AG08395 (cell line): ENCODE measurements around the gene ERCC5.

ENCODE experiments used
- DNase-seq: peaks from one replicate; pipeline ENCODE4 v3.0.0; 2012; ENCODE audit warnings: mixed read lengths, low spot score

The ERCC5 gene

GRCh38 chr13:102892503-102892902 is 46.7 kb downstream of the ERCC5 start:
- no peak for DNase-seq

- no peak for DNase-seq
These were observed 51.7 kb downstream of the ERCC5 start for GRCh38 chr13:102897371-102898138.

- DNase-seq: no peak
These were observed 54.4 kb downstream of the ERCC5 start for GRCh38 chr13:102900193-102900608.

- DNase-seq: no peak
These were observed 55.2 kb downstream of the ERCC5 start for GRCh38 chr13:102901056-102901455.

GRCh38 chr13:102901615-102902305 is 55.9 kb downstream of the ERCC5 start:
- no peak for DNase-seq

- no peak for DNase-seq
These were observed 57.0 kb downstream of the ERCC5 start for GRCh38 chr13:102902789-102903347.

- peak; percentile 8 for DNase-seq
These were observed 58.0 kb downstream of the ERCC5 start for GRCh38 chr13:102903659-102904407.

GRCh38 chr13:102904408-102904862 is 58.6 kb downstream of the ERCC5 start:
- no peak for DNase-seq

- DNase-seq: no peak
These were observed 60.3 kb downstream of the ERCC5 start for GRCh38 chr13:102905905-102906771.

- DNase-seq: no peak
These were observed 61.4 kb downstream of the ERCC5 start for GRCh38 chr13:102907016-102907756.

GRCh38 chr13:102907886-102908515 is 62.2 kb downstream of the ERCC5 start:
- DNase-seq: no peak

- DNase-seq: no peak
These were observed 64.1 kb downstream of the ERCC5 start for GRCh38 chr13:102909971-102910370.

GRCh38 chr13:102911336-102911735 is 65.5 kb downstream of the ERCC5 start:
- no peak for DNase-seq

- no peak for DNase-seq
These were observed 66.8 kb downstream of the ERCC5 start for GRCh38 chr13:102912599-102912998.

- peak; percentile 6 for DNase-seq
These were observed 68.1 kb downstream of the ERCC5 start for GRCh38 chr13:102913914-102914313.

GRCh38 chr13:102914339-102914930 is 68.6 kb downstream of the ERCC5 start:
- no peak for DNase-seq

- no peak for DNase-seq
These were observed 69.6 kb downstream of the ERCC5 start for GRCh38 chr13:102915393-102915930.

- no peak for DNase-seq
These were observed 71.2 kb downstream of the ERCC5 start for GRCh38 chr13:102917019-102917418.

- no peak for DNase-seq
These were observed 76.4 kb downstream of the ERCC5 start for GRCh38 chr13:102922184-102922583.
